ENCODE data around the gene PDXP. TPM values are rescaled to one million over a fixed set of nuclear protein-coding genes. Genes with fewer than 3 reads are reported as not detected.
A peak's percentile ranks its signal among the peaks of the same experiment; 100 is the strongest.

The PDXP gene
- total and polyA plus RNA-seq, 2 of the 13 experiments (the other 11 are each of a cell fraction or from before 2014, with no cell fraction given), result 58.2 to 70.6 TPM

- TF ChIP-seq SOX13 (IDR thresholded peaks at IDR 0.05) (no peak), SOX13 (CRISPR knock-in tag; conservative IDR thresholded peaks at IDR 0.05 in 1 of 2, IDR thresholded peaks at IDR 0.05 in 1 of 2) (no peak), TCF7 (IDR thresholded peaks at IDR 0.05; ENCODE audit: low read depth) (no peak), ZBTB4 (CRISPR knock-in tag; IDR thresholded peaks at IDR 0.05; ENCODE audit: borderline replicate concordance) (no peak), HOXD1 (CRISPR knock-in tag; IDR thresholded peaks at IDR 0.05) (no peak), MAF1 (CRISPR knock-in tag; IDR thresholded peaks at IDR 0.05; ENCODE audit: borderline replicate concordance) (no peak), PHF20 (CRISPR knock-in tag; IDR thresholded peaks at IDR 0.05) (no peak), ZBTB1 (CRISPR knock-in tag; IDR thresholded peaks at IDR 0.05; ENCODE audit: borderline replicate concordance) (no peak), ZBED4 (CRISPR knock-in tag; IDR thresholded peaks at IDR 0.05; ENCODE audit: borderline replicate concordance) (no peak), GLMP (CRISPR knock-in tag; IDR thresholded peaks at IDR 0.05; ENCODE audit: borderline replicate concordance) (no peak), PAX8 (CRISPR knock-in tag; IDR thresholded peaks at IDR 0.05; ENCODE audit: borderline replicate concordance) (no peak), ZNF225 (CRISPR knock-in tag; IDR thresholded peaks at IDR 0.05) (no peak), ZNF512B (CRISPR knock-in tag; IDR thresholded peaks at IDR 0.05; ENCODE audit: borderline replicate concordance) (no peak), HIVEP1 (CRISPR knock-in tag; IDR thresholded peaks at IDR 0.05) (peak; percentile 58; the same call in 1 of the 2 replicates), ZNF451 (CRISPR knock-in tag; IDR thresholded peaks at IDR 0.05) (0 out of 2 replicates have a peak, but pooled peaks have one; percentile 41), ZNF768 (CRISPR knock-in tag; IDR thresholded peaks at IDR 0.05) (peak; percentile 67; the same call in 1 of the 2 replicates)
These were observed 19.3 kb upstream of the PDXP start, which contains the start of gene SH3BP1 (continued) for GRCh38 chr22:37639070-37639760.

Measured in HepG2 (cell line).